ENCODE results near the gene FARP1.

The FARP1 gene

GRCh38 chr13:98276486-98276885 is 133.6 kb downstream of the FARP1 start:
- ChIA-PET POLR2A (ENCODE audit: low non-redundant PET) (no interaction called here), CTCF (no interaction called here)
- TF ChIP-seq CTCF (conservative IDR thresholded peaks at IDR 0.05; ENCODE audit: low read depth): no peak
- no peak for DNase-seq (ENCODE audit: low spot score)
- no peak overlapping the region for H3K27ac ChIP-seq

- DNase-seq (ENCODE audit: low spot score): no peak
- no peak overlapping the region for H3K27ac ChIP-seq
- POLR2A ChIA-PET (ENCODE audit: low non-redundant PET): no interaction called here
- no peak for TF ChIP-seq CTCF (conservative IDR thresholded peaks at IDR 0.05; ENCODE audit: low read depth)
- CTCF ChIA-PET: no interaction called here
These were observed 135.3 kb downstream of the FARP1 start for GRCh38 chr13:98278068-98278724.

- H3K27ac ChIP-seq: no peak overlapping the region
- no peak for DNase-seq (ENCODE audit: low spot score)
- ChIA-PET CTCF (no interaction called here), POLR2A (ENCODE audit: low non-redundant PET) (no interaction called here)
- no peak for TF ChIP-seq CTCF (conservative IDR thresholded peaks at IDR 0.05; ENCODE audit: low read depth)
These were observed 136.7 kb downstream of the FARP1 start for GRCh38 chr13:98279473-98280175.

- TF ChIP-seq CTCF (conservative IDR thresholded peaks at IDR 0.05; ENCODE audit: low read depth): no peak
- H3K27ac ChIP-seq: no peak overlapping the region
- ChIA-PET POLR2A (ENCODE audit: low non-redundant PET) (no interaction called here), CTCF (no interaction called here)
- no peak for DNase-seq (ENCODE audit: low spot score)
These were observed 137.2 kb downstream of the FARP1 start for GRCh38 chr13:98280176-98280510.

- DNase-seq (ENCODE audit: low spot score): no peak
- POLR2A ChIA-PET (ENCODE audit: low non-redundant PET): no interaction called here
- H3K27ac ChIP-seq: no peak overlapping the region
- TF ChIP-seq CTCF (conservative IDR thresholded peaks at IDR 0.05; ENCODE audit: low read depth): no peak
- CTCF ChIA-PET: no interaction called here
These were observed 141.8 kb downstream of the FARP1 start for GRCh38 chr13:98284679-98285078.

- no peak overlapping the region for H3K27ac ChIP-seq
- POLR2A ChIA-PET (ENCODE audit: low non-redundant PET): no interaction called here
- no peak for TF ChIP-seq CTCF (conservative IDR thresholded peaks at IDR 0.05; ENCODE audit: low read depth)
- CTCF ChIA-PET: interaction anchor here (0.7 kb wide), 1 partner anchor 368 kb away, joined by 3 read pairs; no protein-coding TSS in a partner anchor
- DNase-seq (ENCODE audit: low spot score): no peak
These were observed 142.4 kb downstream of the FARP1 start for GRCh38 chr13:98285317-98285716.
